WERI-Rb-1 (cell line): ENCODE results near the gene SPATA2L.

Experiments used
- DNase-seq: peaks from one replicate; pipeline ENCODE4 v3.0.0-alpha.2; 2020
- H3K27ac ChIP-seq: fragments of 250-450 bp; sonication (Bioruptor Pico); 2 replicates; pipeline ENCODE4 v1.5.1; 2020; ENCODE audit warnings: mild to moderate bottlenecking, moderate library complexity
- H3K27me3 ChIP-seq: fragments of 250-450 bp; sonication (Bioruptor Pico); 2 replicates; pipeline ENCODE4 v1.5.1; 2021; ENCODE audit warnings: mild to moderate bottlenecking, low read depth, moderate library complexity; ENCODE audit not compliant: insufficient read depth, severe bottlenecking
- H3K36me3 ChIP-seq: fragments of 250-450 bp; sonication (Bioruptor Pico); 2 replicates; pipeline ENCODE4 v1.5.1; 2020; ENCODE audit warnings: mild to moderate bottlenecking, moderate library complexity
- H3K4me3 ChIP-seq: 2 replicates; pipeline ENCODE4 v1.5.1; 2011; ENCODE audit warnings: low read depth, mild to moderate bottlenecking, control low read depth, low read length
- H3K9me3 ChIP-seq: fragments of 250-450 bp; sonication (Bioruptor Pico); 2 replicates; pipeline ENCODE4 v1.5.1; 2021; ENCODE audit warnings: mild to moderate bottlenecking, moderate library complexity; ENCODE audit not compliant: severe bottlenecking
- TF ChIP-seq, protein P1 (sequence below): IDR thresholded peaks from 2 replicates; pipeline ENCODE4 v1.5.1; 2011; ENCODE audit warnings: low read depth, mild to moderate bottlenecking, control low read depth, inconsistent platforms, low read length

The SPATA2L gene

DNA sequence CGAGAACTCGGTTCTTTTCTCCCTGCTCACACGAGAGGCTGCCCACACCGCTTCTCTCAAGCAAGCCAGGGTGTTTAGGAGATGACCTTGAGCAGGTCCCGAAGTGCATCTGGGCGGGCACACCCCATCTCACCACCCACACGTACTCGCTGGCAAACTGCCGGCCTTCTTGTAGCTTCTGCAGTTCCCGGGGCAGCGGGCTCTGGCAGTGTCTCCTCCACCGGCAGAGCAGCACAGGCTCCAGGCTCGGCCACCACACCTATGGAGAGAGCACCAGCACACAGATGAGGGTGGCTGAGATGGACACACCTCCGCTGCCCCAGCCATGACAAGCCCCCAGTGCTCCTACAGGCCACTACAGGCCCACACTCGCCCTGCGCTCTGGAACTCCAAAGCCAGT is 43.3 kb upstream of the SPATA2L start:
- DNase-seq: no peak
- Histone ChIP-seq H3K27ac (no peak overlapping the region), H3K4me3 (no peak overlapping the region), H3K9me3 (no peaks in the 10 kb centered on the region), H3K36me3 (peaks cover 59% of the 10 kb centered on the region), H3K27me3 (no peaks in the 10 kb centered on the region)
- TF ChIP-seq, protein P1, sequence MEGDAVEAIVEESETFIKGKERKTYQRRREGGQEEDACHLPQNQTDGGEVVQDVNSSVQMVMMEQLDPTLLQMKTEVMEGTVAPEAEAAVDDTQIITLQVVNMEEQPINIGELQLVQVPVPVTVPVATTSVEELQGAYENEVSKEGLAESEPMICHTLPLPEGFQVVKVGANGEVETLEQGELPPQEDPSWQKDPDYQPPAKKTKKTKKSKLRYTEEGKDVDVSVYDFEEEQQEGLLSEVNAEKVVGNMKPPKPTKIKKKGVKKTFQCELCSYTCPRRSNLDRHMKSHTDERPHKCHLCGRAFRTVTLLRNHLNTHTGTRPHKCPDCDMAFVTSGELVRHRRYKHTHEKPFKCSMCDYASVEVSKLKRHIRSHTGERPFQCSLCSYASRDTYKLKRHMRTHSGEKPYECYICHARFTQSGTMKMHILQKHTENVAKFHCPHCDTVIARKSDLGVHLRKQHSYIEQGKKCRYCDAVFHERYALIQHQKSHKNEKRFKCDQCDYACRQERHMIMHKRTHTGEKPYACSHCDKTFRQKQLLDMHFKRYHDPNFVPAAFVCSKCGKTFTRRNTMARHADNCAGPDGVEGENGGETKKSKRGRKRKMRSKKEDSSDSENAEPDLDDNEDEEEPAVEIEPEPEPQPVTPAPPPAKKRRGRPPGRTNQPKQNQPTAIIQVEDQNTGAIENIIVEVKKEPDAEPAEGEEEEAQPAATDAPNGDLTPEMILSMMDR: no peak

DNA sequence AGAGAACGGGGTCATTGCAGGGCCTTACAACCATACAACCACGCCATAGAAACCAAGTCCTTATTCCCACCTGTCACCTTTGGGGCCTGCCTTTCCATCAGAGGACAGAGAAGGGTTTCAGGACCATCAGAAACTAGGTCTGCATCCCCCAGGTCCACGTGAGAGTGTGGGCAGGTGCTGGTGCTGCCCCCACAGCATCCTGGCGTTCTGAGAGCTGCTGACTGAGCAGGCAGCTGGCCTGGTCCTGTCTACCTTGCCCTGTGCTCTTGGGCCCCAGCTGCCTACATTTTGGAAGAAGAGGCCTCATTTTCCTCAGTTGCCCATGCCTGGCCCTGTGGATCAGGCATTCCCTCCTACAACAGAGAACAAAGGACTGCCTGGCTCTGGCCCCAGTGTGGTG is 41.4 kb upstream of the SPATA2L start:
- peaks cover 62% of the 10 kb centered on the region for H3K36me3 ChIP-seq
- TF ChIP-seq, protein P1: no peak
- no peaks in the 10 kb centered on the region for H3K9me3 ChIP-seq
- H3K27me3 ChIP-seq: no peaks in the 10 kb centered on the region
- no peak overlapping the region for H3K27ac ChIP-seq
- H3K4me3 ChIP-seq: no peak overlapping the region
- no peak for DNase-seq

DNA sequence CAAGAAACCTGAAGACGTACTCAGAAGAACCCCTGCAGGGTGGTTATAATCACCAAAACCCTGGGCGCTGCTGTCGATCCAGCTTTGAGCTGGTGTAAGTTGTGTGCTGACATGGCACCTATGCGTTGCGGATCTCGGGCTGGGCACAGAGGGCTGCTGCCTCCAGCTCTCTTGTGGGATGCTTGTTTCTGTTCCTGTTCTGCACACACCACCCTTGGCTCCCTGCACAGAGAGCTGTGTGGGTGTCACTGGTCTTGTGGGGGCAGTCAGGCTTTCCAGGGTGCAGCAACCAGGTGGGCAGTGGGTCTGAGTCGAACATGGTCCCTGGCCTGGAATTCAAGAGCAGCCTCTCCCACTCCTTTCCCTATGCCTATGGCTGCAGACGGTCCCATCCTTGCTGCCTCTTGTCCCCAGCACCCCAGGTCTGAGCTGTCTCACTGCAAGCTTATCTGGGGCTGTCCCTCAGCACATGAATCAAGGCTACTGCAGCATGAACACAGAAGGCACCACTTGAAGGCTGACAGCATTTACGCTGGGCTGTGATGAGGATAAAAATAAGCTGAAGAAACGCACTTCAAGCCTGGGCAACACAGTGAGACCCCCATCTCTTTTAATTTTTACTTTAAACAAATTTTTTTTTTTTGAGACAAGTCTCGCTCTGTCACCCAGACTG is 40.0 kb upstream of the SPATA2L start:
- Histone ChIP-seq H3K9me3 (no peaks in the 10 kb centered on the region), H3K27me3 (no peaks in the 10 kb centered on the region), H3K4me3 (no peak overlapping the region), H3K27ac (no peak overlapping the region), H3K36me3 (peaks cover 55% of the 10 kb centered on the region)
- TF ChIP-seq, protein P1: no peak
- DNase-seq: no peak

DNA sequence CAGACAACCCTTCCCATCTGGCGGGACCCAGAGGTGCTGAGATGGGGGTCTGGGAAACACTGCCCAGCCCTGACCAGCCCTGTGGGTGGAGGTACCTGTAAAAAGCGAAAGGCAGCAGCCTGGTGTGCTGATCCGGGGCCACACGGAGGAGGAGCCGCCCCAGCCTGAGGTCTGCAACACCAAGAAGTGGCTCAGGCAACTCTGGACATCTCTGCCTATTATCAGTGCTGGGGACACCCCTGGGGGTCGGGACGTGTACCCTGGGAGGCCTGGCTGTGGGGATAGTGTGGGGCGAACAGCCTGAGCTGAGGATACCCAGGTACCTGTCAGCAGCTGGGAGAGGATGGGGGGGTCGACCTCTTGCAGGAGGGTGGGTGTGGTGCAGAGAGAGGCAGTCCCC is 37.9 kb upstream of the SPATA2L start:
- peaks cover 52% of the 10 kb centered on the region for H3K36me3 ChIP-seq
- TF ChIP-seq, protein P1: no peak
- no peak overlapping the region for H3K27ac ChIP-seq
- no peaks in the 10 kb centered on the region for H3K9me3 ChIP-seq
- no peaks in the 10 kb centered on the region for H3K27me3 ChIP-seq
- no peak for DNase-seq
- no peak overlapping the region for H3K4me3 ChIP-seq

DNA sequence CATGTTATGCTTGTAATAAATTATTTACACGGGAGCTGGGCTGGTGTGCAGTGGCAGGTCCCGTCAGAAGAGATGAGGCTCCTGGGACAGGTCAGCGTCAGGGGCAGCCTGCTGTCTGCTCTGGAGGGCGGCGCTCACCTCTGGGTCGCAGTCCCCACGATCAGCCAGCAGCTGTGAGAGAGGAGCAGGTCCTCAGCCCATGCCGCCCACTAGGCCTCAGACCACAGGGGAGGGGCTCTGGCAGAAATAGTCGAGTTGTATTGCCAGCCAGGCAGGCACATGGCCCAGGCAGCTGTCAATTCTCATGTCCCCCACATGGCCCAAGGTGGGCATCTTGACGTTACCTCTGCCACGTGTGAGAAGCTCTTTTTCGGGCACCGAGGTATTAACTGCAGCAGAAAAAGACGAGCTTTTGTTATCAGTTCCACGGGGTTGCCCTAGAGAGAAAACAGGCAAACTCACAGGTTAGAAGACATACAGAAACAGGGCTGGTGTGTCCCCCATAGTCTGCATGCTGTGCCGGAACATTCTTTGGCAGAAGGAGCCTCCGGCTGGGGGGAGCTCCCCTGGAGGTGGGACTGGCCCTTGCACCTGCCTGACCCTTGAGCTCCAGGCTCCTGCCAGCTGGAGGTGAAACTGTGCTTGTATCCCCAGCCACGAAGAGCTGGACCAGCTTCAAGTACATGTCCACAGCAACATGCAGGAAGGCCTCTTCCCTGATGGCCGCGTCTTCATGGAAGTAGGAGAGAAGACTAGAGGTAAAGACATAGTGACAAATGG is 37.2 kb upstream of the SPATA2L start:
- DNase-seq: no peak
- H3K27ac ChIP-seq: no peak overlapping the region
- H3K4me3 ChIP-seq: no peak overlapping the region
- no peaks in the 10 kb centered on the region for H3K27me3 ChIP-seq
- H3K36me3 ChIP-seq: peaks cover 52% of the 10 kb centered on the region
- TF ChIP-seq, protein P1: no peak
- no peaks in the 10 kb centered on the region for H3K9me3 ChIP-seq
